GM10266 (cell line): ENCODE data around the gene RGS4.

ENCODE experiments used
- DNase-seq: peaks from one replicate; pipeline ENCODE4 v3.0.0; 2012; ENCODE audit errors: extremely low spot score
- CTCF ChIP-seq: IDR thresholded peaks from 2 replicates; pipeline ENCODE4 v1.5.1; 2012; ENCODE audit warnings: mild to moderate bottlenecking, low read depth; ENCODE audit not compliant: control insufficient read depth, insufficient read depth; ENCODE audit errors: missing control alignments

The RGS4 gene

GRCh38 chr1:163119707-163120106 lies 50.5 kb downstream of the RGS4 start:
- TF ChIP-seq CTCF = no peak
- no peak for DNase-seq

- no peak for DNase-seq
These were observed 51.2 kb downstream of the RGS4 start for GRCh38 chr1:163120372-163120771.

GRCh38 chr1:163124812-163125211 lies 55.7 kb downstream of the RGS4 start:
- no peak for TF ChIP-seq CTCF
- DNase-seq = no peak

More at GRCh38 chr1:163120372-163120771, 51.2 kb downstream of the RGS4 start:
- TF ChIP-seq CTCF = no peak
